H4 (cell line): Measurements from ENCODE around the gene RERE. TPM values are rescaled to one million over a fixed set of nuclear protein-coding genes. Genes with fewer than 3 reads are reported as not detected.

Experiments used
- DNase-seq: peaks from one replicate; pipeline ENCODE4 v3.0.0-alpha.2; 2015; ENCODE audit warnings: low spot score
- total RNA-seq: library from RNA; depleted of rRNA; stranded (reverse); fragments of >200 nt; shearing (Covaris generic); gene quantifications from 2 replicates; pipeline ENCODE4 v1.2.3, GENCODE V29; 2014; rRNA removed

Gene RERE
- total RNA-seq, 1 experiment from 2014 or later, result 19.1 TPM

DNA sequence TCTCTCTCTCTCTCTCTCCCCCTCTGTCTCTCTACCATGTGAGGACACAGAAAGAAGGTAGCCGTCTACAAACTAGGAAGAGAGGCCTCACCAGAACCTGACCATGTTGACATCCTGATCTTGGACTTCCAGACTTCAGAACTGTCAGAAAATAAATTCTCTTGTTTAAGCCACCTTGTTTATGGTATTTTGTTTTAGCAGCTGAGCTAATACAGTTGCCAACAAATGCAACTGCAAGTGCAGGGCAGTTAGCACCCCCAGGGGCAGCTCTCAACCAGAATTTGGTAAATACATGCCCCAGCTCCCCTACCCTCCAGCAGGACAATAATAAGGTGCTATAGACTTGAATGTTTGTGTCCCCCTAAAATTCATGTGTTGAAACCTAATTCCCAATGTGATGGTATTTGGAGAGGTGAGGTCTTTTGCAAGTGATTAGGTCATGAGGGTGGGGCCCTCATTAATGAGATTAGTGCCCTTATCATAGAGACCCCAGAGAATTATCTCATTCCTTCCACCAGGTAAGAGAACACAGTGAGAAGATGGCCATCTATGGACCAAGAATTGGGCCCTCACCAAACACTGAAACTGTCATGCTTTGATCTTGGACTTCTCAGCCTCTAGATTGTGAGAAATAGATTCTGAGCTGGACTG lies 506.2 kb downstream of the RERE start:
- DNase-seq, result no peak

DNA sequence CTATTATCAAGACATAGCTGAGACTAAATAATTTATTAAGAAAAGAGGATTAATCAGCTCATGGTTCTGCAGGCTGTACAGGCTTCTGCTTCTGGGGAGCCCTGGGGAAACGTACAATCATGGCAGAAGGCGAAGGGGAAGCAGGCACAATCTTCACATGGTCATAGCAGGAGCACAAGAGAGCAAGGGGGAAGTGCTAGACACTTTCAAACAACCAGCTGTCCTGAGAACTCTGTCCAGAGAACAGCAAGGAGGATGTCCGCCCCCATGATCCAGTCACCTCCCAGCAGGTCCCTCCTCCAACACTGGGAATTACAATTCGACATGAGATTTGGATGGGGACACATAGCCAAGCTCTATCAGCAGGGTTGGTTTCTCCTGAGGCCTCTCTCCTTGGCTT lies 509.8 kb downstream of the RERE start:
- DNase-seq, result no peak

DNA sequence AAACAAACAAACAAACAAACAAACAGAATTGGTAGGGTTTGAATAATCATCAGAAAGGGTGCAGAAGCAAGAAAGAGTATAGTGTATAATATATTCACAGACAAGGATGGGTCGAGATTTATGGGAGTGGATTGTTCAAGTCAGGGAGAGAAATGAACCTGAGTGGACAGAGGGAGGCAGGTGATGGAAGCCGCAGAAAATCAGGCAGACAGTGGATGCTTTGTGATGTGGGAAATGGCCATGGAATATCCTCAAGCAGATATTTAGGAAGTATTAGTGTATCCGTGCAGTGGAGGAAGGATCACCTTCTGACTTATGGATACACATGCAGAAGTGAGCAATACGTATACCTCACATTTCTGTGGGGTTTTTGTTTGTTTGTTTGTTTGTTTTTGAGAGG lies 513.6 kb downstream of the RERE start:
- DNase-seq, result no peak

DNA sequence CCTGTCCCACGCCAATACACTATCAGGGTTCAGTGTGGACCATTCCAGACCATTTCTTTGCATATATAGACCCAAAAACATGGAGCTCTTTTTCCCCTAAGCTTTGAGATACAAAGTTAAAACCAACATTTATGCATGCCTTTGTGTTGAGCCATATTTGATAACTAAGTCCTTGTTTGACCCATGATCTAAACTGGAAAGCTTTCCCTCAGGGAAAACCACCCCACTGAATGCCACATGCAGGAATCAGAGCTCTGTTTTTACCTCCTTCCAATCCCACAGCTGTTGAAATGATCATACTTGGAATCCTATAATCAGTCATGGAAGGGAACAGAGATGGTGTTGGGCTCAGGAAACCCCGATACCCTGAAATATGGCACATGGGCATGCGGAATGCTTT lies 514.3 kb downstream of the RERE start:
- no peak for DNase-seq

Other genes with a start within 250 kb of the RERE start
- gene ENO1, start 61.0 kb upstream of the RERE start, total RNA-seq, result 2,952 and 3,019 TPM in 2 replicates
- gene CA6, start 128.2 kb upstream of the RERE start, total RNA-seq, result not detected in 2 replicates
- gene SLC2A7, start 208.8 kb upstream of the RERE start, total RNA-seq, result not detected in 2 replicates